NCI-H1092 treated with DMSO at 0.1 percent for 48 hours (cell line): ENCODE measurements around the gene ACTL10.

ENCODE experiments used
- DNase-seq: peaks from one replicate; lab custom pipeline; 2025; lab: John Stamatoyannopoulos, UW

ACTL10 gene

GRCh38 chr20:33649201-33649681 lies 17.5 kb upstream of the ACTL10 start:
- DNase-seq: peak; percentile 47

- DNase-seq: no peak
Observed at GRCh38 chr20:33650111-33650752, 16.5 kb upstream of the ACTL10 start.

- DNase-seq: no peak
Observed at GRCh38 chr20:33650753-33651561, 15.8 kb upstream of the ACTL10 start.

- DNase-seq: no peak
Observed at GRCh38 chr20:33651562-33652048, 15.1 kb upstream of the ACTL10 start.

- DNase-seq: peak; percentile 89
Observed at GRCh38 chr20:33653218-33653899, 13.4 kb upstream of the ACTL10 start.

GRCh38 chr20:33653900-33654596 lies 12.7 kb upstream of the ACTL10 start:
- peak; percentile 55 for DNase-seq

- no peak for DNase-seq
Observed at GRCh38 chr20:33654680-33655161, 12.0 kb upstream of the ACTL10 start.

GRCh38 chr20:33655164-33655563 lies 11.6 kb upstream of the ACTL10 start:
- DNase-seq: no peak

- no peak for DNase-seq
Observed at GRCh38 chr20:33656010-33656782, 10.5 kb upstream of the ACTL10 start.

- no peak for DNase-seq
Observed at GRCh38 chr20:33656783-33657703, 9.7 kb upstream of the ACTL10 start.

- no peak for DNase-seq
Observed at GRCh38 chr20:33657704-33658095, 9.0 kb upstream of the ACTL10 start.

GRCh38 chr20:33658510-33658909 lies 8.2 kb upstream of the ACTL10 start:
- no peak for DNase-seq

- no peak for DNase-seq
Observed at GRCh38 chr20:33658929-33659328, 7.8 kb upstream of the ACTL10 start.

- no peak for DNase-seq
Observed at GRCh38 chr20:33659341-33660034, 7.3 kb upstream of the ACTL10 start.

- no peak for DNase-seq
Observed at GRCh38 chr20:33660035-33660684, 6.6 kb upstream of the ACTL10 start.

- DNase-seq: no peak
Observed at GRCh38 chr20:33660685-33661058, 6.1 kb upstream of the ACTL10 start.

- no peak for DNase-seq
Observed at GRCh38 chr20:33662172-33662571, 4.6 kb upstream of the ACTL10 start, which contains the start of gene C20orf144. Gene C20orf144, plus strand, starts transcription at chr20:33662327. Its CDS starts 19 bp downstream, at chr20:33662346.

- DNase-seq: peak; percentile 76
Observed at GRCh38 chr20:33663161-33664084, 3.3 kb upstream of the ACTL10 start.
